Activated CD8-positive, alpha-beta memory T cell treated with anti-CD3 and anti-CD28 coated beads, Interleukin-2, amount 10 ng/mL, durations not matched to agents 7 days and 5 days (primary cell): ENCODE data around the gene CLCN7. TPM values are rescaled to one million over a fixed set of nuclear protein-coding genes. Genes with fewer than 3 reads are reported as not detected.
"Not testable (repeated sequence)": the region's sequence is repeated elsewhere in the genome, so short reads cannot be mapped to it uniquely, and the experiment has no call there.

Experiments
- ATAC-seq: fragments of 150-1000 bp; cut with Tn5 transposase; one replicate; pipeline ENCODE4 v1.10.0; 2021; ENCODE audit warnings: moderate library complexity
- CTCF ChIA-PET: fragments of 350-600 bp; sonication (Branson Sonifier 250); formaldehyde crosslinking; loops from one replicate; lab custom pipeline; 2021; ENCODE audit warnings: antibody characterized with exemption; lab: Charles Lee
- DNase-seq: peaks from one replicate; pipeline ENCODE4 v3.0.0-alpha.2; 2020
- H3K27ac Mint-ChIP-seq: one replicate; pipeline ENCODE4 v1.8.0; 2021; ENCODE audit warnings: mild to moderate bottlenecking, mixed read lengths
- H3K27me3 Mint-ChIP-seq: one replicate; pipeline ENCODE4 v1.8.0; 2021; ENCODE audit warnings: mixed read lengths
- H3K36me3 Mint-ChIP-seq: one replicate; pipeline ENCODE4 v1.8.0; 2021; ENCODE audit warnings: mild to moderate bottlenecking, mixed read lengths
- H3K4me1 Mint-ChIP-seq: one replicate; pipeline ENCODE4 v1.8.0; 2021; ENCODE audit warnings: mixed read lengths
- H3K4me3 Mint-ChIP-seq: one replicate; pipeline ENCODE4 v1.8.0; 2021; ENCODE audit warnings: mild to moderate bottlenecking, moderate library complexity, mixed read lengths
- H3K9me3 Mint-ChIP-seq: one replicate; pipeline ENCODE4 v1.8.0; 2022; ENCODE audit warnings: low read depth, mixed read lengths
- total RNA-seq, 2 experiments: library from RNA; stranded (reverse); gene quantifications; one replicate each; pipeline ENCODE4 v1.2.3, GENCODE V29; 2021

The CLCN7 gene
- total RNA-seq, 2 experiments from 2014 or later, result 53.0 to 60.5 TPM

GRCh38 chr16:1489077-1489476 is 14.2 kb upstream of the CLCN7 start:
- DNase-seq (no peak), ATAC-seq (no peak)
- CTCF ChIA-PET, result no interaction called here
- no peaks in the 10 kb centered on the region for H3K9me3 Mint-ChIP-seq
- H3K4me3 Mint-ChIP-seq, result no peak overlapping the region
- H3K36me3 Mint-ChIP-seq, result no peaks in the 10 kb centered on the region
- peaks cover 10% of the 10 kb centered on the region for H3K4me1 Mint-ChIP-seq
- no peak overlapping the region for H3K27ac Mint-ChIP-seq
- no peaks in the 10 kb centered on the region for H3K27me3 Mint-ChIP-seq

- Mint-ChIP-seq H3K27ac (no peak within 1 kb of the TSS), H3K4me3 (no peak within 1 kb of the TSS), H3K4me1 (peaks cover 8% of the 10 kb centered on the region), H3K36me3 (no peaks in the 10 kb centered on the region), H3K9me3 (no peaks in the 10 kb centered on the region), H3K27me3 (no peaks in the 10 kb centered on the region)
- DNase-seq, result no peak
- CTCF ChIA-PET, result no interaction called here
- no peak for ATAC-seq
These were observed 13.8 kb upstream of the CLCN7 start, which contains the start of gene PTX4 for GRCh38 chr16:1488619-1489018. Gene PTX4 (minus strand): TSS chr16:1488944. CDS start chr16:1488909, 35 bp downstream.

- ATAC-seq, result no peak
- H3K4me3 Mint-ChIP-seq, result no peak overlapping the region
These were observed 13.3 kb upstream of the CLCN7 start for GRCh38 chr16:1488054-1488601.

GRCh38 chr16:1487395-1488053 is 12.7 kb upstream of the CLCN7 start:
- no peak for DNase-seq
- Mint-ChIP-seq H3K4me3 (no peak overlapping the region), H3K36me3 (no peaks in the 10 kb centered on the region), H3K4me1 (peaks cover 3% of the 10 kb centered on the region), H3K9me3 (no peaks in the 10 kb centered on the region), H3K27me3 (no peaks in the 10 kb centered on the region), H3K27ac (no peak overlapping the region)
- CTCF ChIA-PET, result no interaction called here
- no peak for ATAC-seq

More at GRCh38 chr16:1488054-1488601, 13.3 kb upstream of the CLCN7 start:
- CTCF ChIA-PET, result no interaction called here
- Mint-ChIP-seq H3K9me3 (no peaks in the 10 kb centered on the region), H3K4me1 (peaks cover 8% of the 10 kb centered on the region), H3K36me3 (no peaks in the 10 kb centered on the region), H3K27me3 (no peaks in the 10 kb centered on the region), H3K27ac (no peak overlapping the region)
- DNase-seq, result no peak

- no peaks in the 10 kb centered on the region for H3K36me3 Mint-ChIP-seq
- H3K4me3 Mint-ChIP-seq, result no peak overlapping the region
- CTCF ChIA-PET, result no interaction called here
- ATAC-seq (no peak), DNase-seq (no peak)
- H3K27me3 Mint-ChIP-seq, result no peaks in the 10 kb centered on the region
- H3K9me3 Mint-ChIP-seq, result no peaks in the 10 kb centered on the region
- no peak overlapping the region for H3K27ac Mint-ChIP-seq
- H3K4me1 Mint-ChIP-seq, result no peaks in the 10 kb centered on the region
These were observed 11.9 kb upstream of the CLCN7 start for GRCh38 chr16:1486551-1487390.

GRCh38 chr16:1485847-1486496 is 11.1 kb upstream of the CLCN7 start:
- Mint-ChIP-seq H3K36me3 (no peaks in the 10 kb centered on the region), H3K27me3 (no peaks in the 10 kb centered on the region), H3K9me3 (no peaks in the 10 kb centered on the region), H3K4me1 (no peaks in the 10 kb centered on the region), H3K4me3 (no peak overlapping the region), H3K27ac (no peak overlapping the region)
- no peak for ATAC-seq
- CTCF ChIA-PET, result no interaction called here
- no peak for DNase-seq

- no peak for DNase-seq
- CTCF ChIA-PET, result interaction anchor here (0.6 kb wide), 1 partner anchor 183 kb away, joined by 4 read pairs; no protein-coding TSS in a partner anchor
- no peak overlapping the region for H3K27ac Mint-ChIP-seq
These were observed 7.3 kb upstream of the CLCN7 start for GRCh38 chr16:1481906-1482835.

GRCh38 chr16:1478937-1479336 is 4.1 kb upstream of the CLCN7 start:
- H3K4me3 Mint-ChIP-seq, H3K27ac Mint-ChIP-seq, H3K27me3 Mint-ChIP-seq, H3K36me3 Mint-ChIP-seq, DNase-seq, H3K4me1 Mint-ChIP-seq, ATAC-seq, CTCF ChIA-PET, H3K9me3 Mint-ChIP-seq: not testable (repeated sequence)

More at GRCh38 chr16:1481906-1482835, 7.3 kb upstream of the CLCN7 start:
- Mint-ChIP-seq H3K9me3 (no peaks in the 10 kb centered on the region), H3K36me3 (no peaks in the 10 kb centered on the region), H3K27me3 (no peaks in the 10 kb centered on the region), H3K4me3 (no peak overlapping the region), H3K4me1 (no peaks in the 10 kb centered on the region)
- ATAC-seq, result no peak

GRCh38 chr16:1477033-1477432 is 2.2 kb upstream of the CLCN7 start:
- Mint-ChIP-seq H3K36me3 (no peaks in the 10 kb centered on the region), H3K4me3 (no peak overlapping the region), H3K4me1 (peaks cover 21% of the 10 kb centered on the region), H3K9me3 (no peaks in the 10 kb centered on the region), H3K27me3 (no peaks in the 10 kb centered on the region), H3K27ac (no peak overlapping the region)
- DNase-seq (no peak), ATAC-seq (no peak)
- CTCF ChIA-PET, result interaction anchor here (0.6 kb wide), 1 partner anchor 18 kb away, joined by 3 read pairs; no protein-coding TSS in a partner anchor

- no peaks in the 10 kb centered on the region for H3K36me3 Mint-ChIP-seq
These were observed 805 bp upstream of the CLCN7 start for GRCh38 chr16:1475552-1476114.

GRCh38 chr16:1474082-1474795 is 589 bp downstream of the CLCN7 start:
- Mint-ChIP-seq H3K4me1 (peaks cover 21% of the 10 kb centered on the region), H3K36me3 (no peaks in the 10 kb centered on the region), H3K9me3 (no peaks in the 10 kb centered on the region), H3K27ac (peak overlapping the region; percentile 40), H3K4me3 (peak overlapping the region; percentile 67), H3K27me3 (no peaks in the 10 kb centered on the region)
- DNase-seq (no peak), ATAC-seq (no peak)
- CTCF ChIA-PET, result no interaction called here

More at GRCh38 chr16:1475552-1476114, 805 bp upstream of the CLCN7 start:
- Mint-ChIP-seq H3K27ac (peak overlapping the region; percentile 78), H3K27me3 (no peaks in the 10 kb centered on the region), H3K4me1 (peaks cover 21% of the 10 kb centered on the region), H3K9me3 (no peaks in the 10 kb centered on the region), H3K4me3 (peak overlapping the region; percentile 80)
- CTCF ChIA-PET, result no interaction called here
- ATAC-seq (no peak), DNase-seq (no peak)

GRCh38 chr16:1472974-1473373 is 1.9 kb downstream of the CLCN7 start:
- peaks cover 21% of the 10 kb centered on the region for H3K4me1 Mint-ChIP-seq
- H3K36me3 Mint-ChIP-seq, result no peaks in the 10 kb centered on the region
- H3K4me3 Mint-ChIP-seq, result peak overlapping the region; percentile 18

More at GRCh38 chr16:1472974-1473373, 1.9 kb downstream of the CLCN7 start:
- Mint-ChIP-seq H3K27me3 (no peaks in the 10 kb centered on the region), H3K27ac (no peak overlapping the region), H3K9me3 (no peaks in the 10 kb centered on the region)
- DNase-seq, result no peak
- CTCF ChIA-PET, result no interaction called here
- no peak for ATAC-seq
